Endothelial cell of umbilical vein (primary cell): ENCODE measurements around the gene CAMK2D. TPM values are rescaled to one million over a fixed set of nuclear protein-coding genes. Genes with fewer than 3 reads are reported as not detected.

Experiments
- BruUV-seq: library from RNA; stranded (reverse); fragments of 400-500 nt; replicated peaks from 2 replicates; lab custom pipeline; 2021; lab: Mats Ljungman, UMichigan
- CTCF ChIA-PET: fragments of 300-600, 350-600 bp; sonication (Branson Sonifier 250); formaldehyde crosslinking; loops from one replicate; lab custom pipeline; 2021; ENCODE audit warnings: antibody characterized with exemption, inconsistent platforms; lab: Charles Lee
- POLR2A ChIA-PET: fragments of 300-600, 350-600 bp; sonication (Branson Sonifier 250); formaldehyde crosslinking; loops from one replicate; lab custom pipeline; 2021; ENCODE audit warnings: antibody characterized with exemption, inconsistent platforms; lab: Charles Lee
- DNase-seq: peaks from one replicate; pipeline ENCODE4 v3.0.0-alpha.2; 2011; ENCODE audit warnings: low read depth, low spot score
- FAIRE-seq: peaks from 2 replicates; lab custom pipeline; 2011; peaks lifted over from hg19 to GRCh38; lab: Jason Lieb, UNC
- H2AFZ ChIP-seq: 2 replicates; pipeline ENCODE4 v1.6.0; 2012; ENCODE audit warnings: low read depth, low read length, control low read depth, inconsistent platforms
- H3K27ac ChIP-seq: 2 replicates; pipeline ENCODE4 v1.5.1; 2011; ENCODE audit warnings: low read depth, mild to moderate bottlenecking, control low read depth, low read length, moderate library complexity; ENCODE audit not compliant: insufficient read depth
- H3K27me3 ChIP-seq, 2 experiments: 2 replicates each; pipeline versions ENCODE4 v1.6.0 to v1.6.1; 2011; ENCODE audit warnings: low read length in 2 of 2, mixed read lengths in 1 of 2; ENCODE audit not compliant: control insufficient read depth in 2 of 2, insufficient read depth in 2 of 2
- H3K36me3 ChIP-seq, 2 experiments: 2 replicates in 1 of 2; 3 replicates in 1 of 2; pipeline ENCODE4 v1.5.1; 2011; ENCODE audit warnings: low read length in 2 of 2, mild to moderate bottlenecking in 1 of 2, moderate library complexity in 1 of 2; ENCODE audit not compliant: control insufficient read depth in 2 of 2, insufficient read depth in 2 of 2; ENCODE audit errors: extremely low read depth in 1 of 2
- H3K4me1 ChIP-seq: 3 replicates; pipeline ENCODE4 v1.5.1; 2011; ENCODE audit warnings: mild to moderate bottlenecking, low read length; ENCODE audit not compliant: control insufficient read depth, insufficient read depth; ENCODE audit errors: extremely low read depth
- H3K4me2 ChIP-seq: 2 replicates; pipeline ENCODE4 v1.6.1; 2011; ENCODE audit warnings: low read length, control low read depth, mixed read lengths; ENCODE audit not compliant: insufficient read depth
- H3K4me3 ChIP-seq, 3 experiments: fragments of 200-600 bp in 1 of 3; sonication (generic), shearing (Covaris generic) in 1 of 3; replicated peaks in 1 of 3; 2 replicates each; pipeline ENCODE4 v1.5.1; 2011 to 2016; ENCODE audit warnings: control low read depth in 3 of 3, low read length in 3 of 3, mild to moderate bottlenecking in 2 of 3, inconsistent platforms in 1 of 3, low read depth in 1 of 3, moderate library complexity in 1 of 3; ENCODE audit not compliant: insufficient read depth in 1 of 3
- H3K79me2 ChIP-seq: 2 replicates; pipeline ENCODE4 v1.6.0; 2012; ENCODE audit warnings: low read length, inconsistent platforms; ENCODE audit not compliant: control insufficient read depth, insufficient read depth
- H3K9ac ChIP-seq: replicated peaks from 2 replicates; pipeline ENCODE3; 2011; ENCODE audit warnings: low read length, control low read depth; ENCODE audit not compliant: insufficient read depth; ENCODE audit errors: extremely low read depth
- H3K9me1 ChIP-seq: replicated peaks from 3 replicates; pipeline ENCODE4 v1.6.0; 2011; ENCODE audit warnings: mild to moderate bottlenecking, low read length; ENCODE audit not compliant: control insufficient read depth, insufficient read depth; ENCODE audit errors: extremely low read depth
- H3K9me3 ChIP-seq: replicated peaks from 2 replicates; pipeline ENCODE4 v1.5.1; 2012; ENCODE audit warnings: low read length, inconsistent platforms; ENCODE audit not compliant: control insufficient read depth, insufficient read depth
- H4K20me1 ChIP-seq: replicated peaks from 2 replicates; pipeline ENCODE3; 2011; ENCODE audit warnings: mild to moderate bottlenecking, low read length; ENCODE audit not compliant: control insufficient read depth, insufficient read depth; ENCODE audit errors: extremely low read depth
- EZH2 ChIP-seq: IDR thresholded peaks from 2 replicates; pipeline ENCODE4 v1.6.1; 2012; ENCODE audit warnings: borderline replicate concordance, low read depth, mild to moderate bottlenecking, moderate library complexity, low read length, inconsistent platforms; ENCODE audit not compliant: severe bottlenecking
- FOS ChIP-seq: IDR thresholded peaks from 2 replicates; pipeline ENCODE4 v1.6.1; 2011; ENCODE audit warnings: mild to moderate bottlenecking, low read length, moderate library complexity, borderline replicate concordance; ENCODE audit not compliant: insufficient read depth
- GATA2 ChIP-seq: IDR thresholded peaks from 2 replicates; pipeline ENCODE4 v1.7.0; 2011; ENCODE audit warnings: low read depth, mild to moderate bottlenecking, moderate library complexity, mixed read lengths, low read length; ENCODE audit not compliant: insufficient read length, insufficient read depth
- JUN ChIP-seq: IDR thresholded peaks from 2 replicates; pipeline ENCODE4 v1.6.1; 2011; ENCODE audit warnings: borderline replicate concordance, low read depth; ENCODE audit not compliant: insufficient read length, insufficient read depth
- MAX ChIP-seq: IDR thresholded peaks from 2 replicates; pipeline ENCODE4 v1.6.1; 2011; ENCODE audit not compliant: insufficient read depth, insufficient read length
- MYC ChIP-seq: IDR thresholded peaks from one replicate; pipeline ENCODE4 v1.6.1; 2011; ENCODE audit warnings: mild to moderate bottlenecking, low read depth, low read length
- POLR2A ChIP-seq: IDR thresholded peaks from 2 replicates; pipeline ENCODE4 v1.6.1; 2012; ENCODE audit warnings: low read depth, mild to moderate bottlenecking, control low read depth, low read length
- POLR2AphosphoS5 ChIP-seq: IDR thresholded peaks from 2 replicates; pipeline ENCODE4 v1.6.1; 2012; ENCODE audit warnings: low read depth, mild to moderate bottlenecking, control low read depth, low read length, moderate library complexity; ENCODE audit not compliant: insufficient read depth
- dilution Hi-C: fragments of 300-500 bp; cut with MboI; formaldehyde crosslinking; loops from one replicate; pipeline ENCODE4 v1.15.0; 2019; ENCODE audit warnings: low sequenced_read_pairs; ENCODE audit not compliant: extremely low pct_ligation_motif_present
- intact Hi-C: fragments of 100-400 bp; cut with micrococcal nuclease; formaldehyde crosslinking; loops from one replicate; pipeline ENCODE4 v1.10.0; 2022
- polyA plus RNA-seq, 4 experiments: library from polyadenylated mRNA; depleted of rRNA in 3 of 4; stranded (reverse) in 3 of 4; unstranded in 1 of 4; fragments of >200 nt; gene quantifications; 2 replicates each; pipeline versions ENCODE4 v1.2.1 to v1.2.3, GENCODE V29; 2011 to 2012; ENCODE audit warnings: missing spikeins in 1 of 4
- total RNA-seq: library from RNA; stranded (reverse); gene quantifications from 2 replicates; pipeline ENCODE4 v1.2.3, GENCODE V29; 2021
- TF ChIP-seq, protein P1 (sequence below), 2 donors: IDR thresholded peaks; 1 replicate in 1 of 2; 2 replicates in 1 of 2; pipeline ENCODE4 v1.5.1; 2011; ENCODE audit warnings: low read length in 2 of 2, mild to moderate bottlenecking in 2 of 2, moderate library complexity in 2 of 2, control low read depth in 1 of 2, inconsistent platforms in 1 of 2, low read depth in 1 of 2; ENCODE audit not compliant: insufficient read depth in 1 of 2; ENCODE audit errors: extremely low read depth in 1 of 2

CAMK2D gene
- total and polyA plus RNA-seq, 2 donors (not counting 3 experiments of a cell fraction or from before 2014, with no cell fraction given) = 10.4 to 30.7 TPM

DNA sequence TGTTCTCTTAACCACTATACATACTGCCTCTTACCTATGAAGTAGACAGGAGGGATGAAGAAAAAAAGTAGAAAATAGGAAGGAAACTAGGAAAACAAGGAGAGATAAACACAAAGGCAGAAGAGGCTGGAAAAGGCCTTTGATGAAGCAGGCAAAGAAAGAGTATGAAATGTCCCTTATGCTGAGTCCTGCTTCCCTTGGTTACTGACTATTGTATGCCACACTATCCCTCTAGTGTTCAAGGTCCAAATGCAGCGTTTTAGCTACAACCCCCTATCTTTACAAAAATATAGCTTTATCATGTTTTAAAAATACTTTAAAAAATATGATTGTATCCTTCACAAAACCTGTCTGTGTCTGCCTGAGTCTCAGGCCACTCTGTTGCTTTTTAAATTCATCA, 233.1 kb downstream of the CAMK2D start:
- H3K9me3 ChIP-seq = no peaks in the 10 kb centered on the region
- no peak overlapping the region for H3K4me2 ChIP-seq
- H3K27me3 ChIP-seq = no peaks in the 10 kb centered on the region
- FAIRE-seq (no peak), DNase-seq (no peak)
- ChIA-PET POLR2A (no interaction called here), CTCF (interaction anchor here (0.7 to 1.1 kb wide), 2 partner anchors 13 to 57 kb away, joined by 3 read pairs; no protein-coding TSS in a partner anchor)
- no peak overlapping the region for H3K27ac ChIP-seq
- no peaks in the 10 kb centered on the region for H3K36me3 ChIP-seq
- intact Hi-C loops (no loop called here), dilution Hi-C loops (no loop called here)
- H3K79me2 ChIP-seq = no peaks in the 10 kb centered on the region
- H3K4me1 ChIP-seq = no peaks in the 10 kb centered on the region
- no peaks in the 10 kb centered on the region for H3K9me1 ChIP-seq
- no peak overlapping the region for H3K9ac ChIP-seq
- H3K4me3 ChIP-seq = no peak overlapping the region
- no TSS peak for BruUV-seq
- TF ChIP-seq FOS (no peak), MYC (no peak), POLR2AphosphoS5 (no peak), GATA2 (no peak), EZH2 (no peak), POLR2A (no peak), MAX (no peak), JUN (no peak)
- TF ChIP-seq, protein P1, sequence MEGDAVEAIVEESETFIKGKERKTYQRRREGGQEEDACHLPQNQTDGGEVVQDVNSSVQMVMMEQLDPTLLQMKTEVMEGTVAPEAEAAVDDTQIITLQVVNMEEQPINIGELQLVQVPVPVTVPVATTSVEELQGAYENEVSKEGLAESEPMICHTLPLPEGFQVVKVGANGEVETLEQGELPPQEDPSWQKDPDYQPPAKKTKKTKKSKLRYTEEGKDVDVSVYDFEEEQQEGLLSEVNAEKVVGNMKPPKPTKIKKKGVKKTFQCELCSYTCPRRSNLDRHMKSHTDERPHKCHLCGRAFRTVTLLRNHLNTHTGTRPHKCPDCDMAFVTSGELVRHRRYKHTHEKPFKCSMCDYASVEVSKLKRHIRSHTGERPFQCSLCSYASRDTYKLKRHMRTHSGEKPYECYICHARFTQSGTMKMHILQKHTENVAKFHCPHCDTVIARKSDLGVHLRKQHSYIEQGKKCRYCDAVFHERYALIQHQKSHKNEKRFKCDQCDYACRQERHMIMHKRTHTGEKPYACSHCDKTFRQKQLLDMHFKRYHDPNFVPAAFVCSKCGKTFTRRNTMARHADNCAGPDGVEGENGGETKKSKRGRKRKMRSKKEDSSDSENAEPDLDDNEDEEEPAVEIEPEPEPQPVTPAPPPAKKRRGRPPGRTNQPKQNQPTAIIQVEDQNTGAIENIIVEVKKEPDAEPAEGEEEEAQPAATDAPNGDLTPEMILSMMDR (IDR thresholded peaks at IDR 0.05; ENCODE audit: extremely low read depth in 1 of 2, insufficient read depth in 1 of 2, low read depth in 1 of 2, low read length in 2 of 2) = no peak
- H2AFZ ChIP-seq = no peak overlapping the region
- no peaks in the 10 kb centered on the region for H4K20me1 ChIP-seq
